HepG2 (cell line): ENCODE data around the gene RECQL. TPM values are rescaled to one million over a fixed set of nuclear protein-coding genes. Genes with fewer than 3 reads are reported as not detected.

Experiments
- ATF7 ChIP-seq, 2 experiments: fragments of 450-650 bp in 1 of 2; sonication (generic) in 1 of 2; formaldehyde crosslinking in 1 of 2; IDR thresholded peaks; 2 replicates each; pipeline versions ENCODE4 v1.4.0 to v1.6.1; 2016 to 2020; ENCODE audit warnings: antibody characterized with exemption in 1 of 2, mild to moderate bottlenecking in 1 of 2, missing genetic modification reagents in 1 of 2
- ELF1 ChIP-seq: sonication (generic); formaldehyde crosslinking; IDR thresholded peaks from 2 replicates; pipeline ENCODE4 v1.4.0; 2020; ENCODE audit warnings: missing genetic modification reagents
- FOXM1 ChIP-seq: sonication (generic); formaldehyde crosslinking; IDR thresholded peaks from 2 replicates; pipeline ENCODE4 v1.5.0; 2020; ENCODE audit warnings: missing genetic modification reagents
- HMGXB4 ChIP-seq, 2 experiments: sonication (generic) in 1 of 2; formaldehyde crosslinking in 1 of 2; IDR thresholded peaks; 2 replicates each; pipeline versions ENCODE4 v1.4.0 to v1.6.1; 2018 to 2020; ENCODE audit warnings: missing genetic modification reagents in 2 of 2, borderline replicate concordance in 1 of 2, low read depth in 1 of 2, mild to moderate bottlenecking in 1 of 2, missing biosample characterization in 1 of 2
- KDM2A ChIP-seq: sonication (generic); formaldehyde crosslinking; IDR thresholded peaks from 2 replicates; pipeline ENCODE4 v1.4.0; 2020; ENCODE audit warnings: low read depth, missing genetic modification reagents, borderline replicate concordance
- NAIF1 ChIP-seq: sonication (generic); formaldehyde crosslinking; IDR thresholded peaks from 2 replicates; pipeline ENCODE4 v1.5.0; 2020; ENCODE audit warnings: mild to moderate bottlenecking, missing genetic modification reagents, borderline replicate concordance
- POLR2A ChIP-seq, 2 experiments: IDR thresholded peaks; 2 replicates each; pipeline ENCODE4 v1.6.1; 2011; ENCODE audit warnings: low read depth in 2 of 2, low read length in 2 of 2, mild to moderate bottlenecking in 1 of 2, moderate library complexity in 1 of 2; ENCODE audit not compliant: insufficient read depth in 1 of 2
- PPARG ChIP-seq: conservative IDR thresholded peaks from 2 replicates; pipeline ENCODE4 v1.6.1; 2016; ENCODE audit warnings: missing biosample characterization, missing genetic modification reagents
- TMF1 ChIP-seq: sonication (generic); formaldehyde crosslinking; IDR thresholded peaks from 2 replicates; pipeline ENCODE4 v1.8.1; 2022; ENCODE audit warnings: low read depth, missing genetic modification reagents
- ZNF44 ChIP-seq: sonication (generic); formaldehyde crosslinking; IDR thresholded peaks from 2 replicates; pipeline ENCODE4 v1.5.1; 2020; ENCODE audit warnings: mild to moderate bottlenecking, missing genetic modification reagents
- ZNF629 ChIP-seq: sonication (generic); formaldehyde crosslinking; conservative IDR thresholded peaks from 2 replicates; pipeline ENCODE4 v1.5.0; 2020; ENCODE audit warnings: missing genetic modification reagents
- ZNF709 ChIP-seq: sonication (generic); formaldehyde crosslinking; IDR thresholded peaks from 2 replicates; pipeline ENCODE4 v1.5.0; 2020; ENCODE audit warnings: mild to moderate bottlenecking, missing genetic modification reagents
- ZSCAN30 ChIP-seq: sonication (generic); formaldehyde crosslinking; IDR thresholded peaks from 2 replicates; pipeline ENCODE4 v1.5.0; 2020; ENCODE audit warnings: mild to moderate bottlenecking, missing genetic modification reagents
- polyA plus RNA-seq, 8 experiments: library from polyadenylated mRNA; depleted of rRNA in 3 of 8; stranded (reverse) in 7 of 8; unstranded in 1 of 8; fragments of >200 nt; fragmentation: Illumina TruSeq in 4 of 8; extraction: Trizol in 4 of 8; gene quantifications; 2 replicates each; pipeline versions ENCODE4 v1.2.1 to v1.2.3, GENCODE V29; 2011 to 2016; ENCODE audit warnings: low read depth in 4 of 8, missing spikeins in 1 of 8, mixed read lengths in 1 of 8; ENCODE audit not compliant: insufficient read depth in 1 of 8
- total RNA-seq, 5 experiments: library from RNA; depleted of rRNA; stranded (reverse); fragments of >200 nt; fragmentation: Illumina TruSeq; extraction: Trizol; gene quantifications; 2 replicates each; pipeline ENCODE4 v1.2.3, GENCODE V29; 2016; ENCODE audit warnings: low read depth in 1 of 5
- TF ChIP-seq, protein P1 (sequence below): sonication (generic); formaldehyde crosslinking; IDR thresholded peaks from 2 replicates; pipeline ENCODE4 v1.4.0; 2020; ENCODE audit warnings: missing genetic modification reagents
- TF ChIP-seq, protein P2 (sequence below): sonication (generic); formaldehyde crosslinking; IDR thresholded peaks from 2 replicates; pipeline ENCODE4 v1.4.0; 2020; ENCODE audit warnings: missing genetic modification reagents
- TF ChIP-seq, protein P3 (sequence below): sonication (generic); formaldehyde crosslinking; IDR thresholded peaks from 2 replicates; pipeline ENCODE4 v1.8.1; 2023; ENCODE audit warnings: mild to moderate bottlenecking, moderate library complexity, missing genetic modification reagents

Gene RECQL
- total and polyA plus RNA-seq, 2 of the 13 experiments (the other 11 are each of a cell fraction or from before 2014, with no cell fraction given) = 7.2 to 41.5 TPM

- TF ChIP-seq, protein P1, sequence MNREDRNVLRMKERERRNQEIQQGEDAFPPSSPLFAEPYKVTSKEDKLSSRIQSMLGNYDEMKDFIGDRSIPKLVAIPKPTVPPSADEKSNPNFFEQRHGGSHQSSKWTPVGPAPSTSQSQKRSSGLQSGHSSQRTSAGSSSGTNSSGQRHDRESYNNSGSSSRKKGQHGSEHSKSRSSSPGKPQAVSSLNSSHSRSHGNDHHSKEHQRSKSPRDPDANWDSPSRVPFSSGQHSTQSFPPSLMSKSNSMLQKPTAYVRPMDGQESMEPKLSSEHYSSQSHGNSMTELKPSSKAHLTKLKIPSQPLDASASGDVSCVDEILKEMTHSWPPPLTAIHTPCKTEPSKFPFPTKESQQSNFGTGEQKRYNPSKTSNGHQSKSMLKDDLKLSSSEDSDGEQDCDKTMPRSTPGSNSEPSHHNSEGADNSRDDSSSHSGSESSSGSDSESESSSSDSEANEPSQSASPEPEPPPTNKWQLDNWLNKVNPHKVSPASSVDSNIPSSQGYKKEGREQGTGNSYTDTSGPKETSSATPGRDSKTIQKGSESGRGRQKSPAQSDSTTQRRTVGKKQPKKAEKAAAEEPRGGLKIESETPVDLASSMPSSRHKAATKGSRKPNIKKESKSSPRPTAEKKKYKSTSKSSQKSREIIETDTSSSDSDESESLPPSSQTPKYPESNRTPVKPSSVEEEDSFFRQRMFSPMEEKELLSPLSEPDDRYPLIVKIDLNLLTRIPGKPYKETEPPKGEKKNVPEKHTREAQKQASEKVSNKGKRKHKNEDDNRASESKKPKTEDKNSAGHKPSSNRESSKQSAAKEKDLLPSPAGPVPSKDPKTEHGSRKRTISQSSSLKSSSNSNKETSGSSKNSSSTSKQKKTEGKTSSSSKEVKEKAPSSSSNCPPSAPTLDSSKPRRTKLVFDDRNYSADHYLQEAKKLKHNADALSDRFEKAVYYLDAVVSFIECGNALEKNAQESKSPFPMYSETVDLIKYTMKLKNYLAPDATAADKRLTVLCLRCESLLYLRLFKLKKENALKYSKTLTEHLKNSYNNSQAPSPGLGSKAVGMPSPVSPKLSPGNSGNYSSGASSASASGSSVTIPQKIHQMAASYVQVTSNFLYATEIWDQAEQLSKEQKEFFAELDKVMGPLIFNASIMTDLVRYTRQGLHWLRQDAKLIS = no peak
- TF ChIP-seq, protein P2, sequence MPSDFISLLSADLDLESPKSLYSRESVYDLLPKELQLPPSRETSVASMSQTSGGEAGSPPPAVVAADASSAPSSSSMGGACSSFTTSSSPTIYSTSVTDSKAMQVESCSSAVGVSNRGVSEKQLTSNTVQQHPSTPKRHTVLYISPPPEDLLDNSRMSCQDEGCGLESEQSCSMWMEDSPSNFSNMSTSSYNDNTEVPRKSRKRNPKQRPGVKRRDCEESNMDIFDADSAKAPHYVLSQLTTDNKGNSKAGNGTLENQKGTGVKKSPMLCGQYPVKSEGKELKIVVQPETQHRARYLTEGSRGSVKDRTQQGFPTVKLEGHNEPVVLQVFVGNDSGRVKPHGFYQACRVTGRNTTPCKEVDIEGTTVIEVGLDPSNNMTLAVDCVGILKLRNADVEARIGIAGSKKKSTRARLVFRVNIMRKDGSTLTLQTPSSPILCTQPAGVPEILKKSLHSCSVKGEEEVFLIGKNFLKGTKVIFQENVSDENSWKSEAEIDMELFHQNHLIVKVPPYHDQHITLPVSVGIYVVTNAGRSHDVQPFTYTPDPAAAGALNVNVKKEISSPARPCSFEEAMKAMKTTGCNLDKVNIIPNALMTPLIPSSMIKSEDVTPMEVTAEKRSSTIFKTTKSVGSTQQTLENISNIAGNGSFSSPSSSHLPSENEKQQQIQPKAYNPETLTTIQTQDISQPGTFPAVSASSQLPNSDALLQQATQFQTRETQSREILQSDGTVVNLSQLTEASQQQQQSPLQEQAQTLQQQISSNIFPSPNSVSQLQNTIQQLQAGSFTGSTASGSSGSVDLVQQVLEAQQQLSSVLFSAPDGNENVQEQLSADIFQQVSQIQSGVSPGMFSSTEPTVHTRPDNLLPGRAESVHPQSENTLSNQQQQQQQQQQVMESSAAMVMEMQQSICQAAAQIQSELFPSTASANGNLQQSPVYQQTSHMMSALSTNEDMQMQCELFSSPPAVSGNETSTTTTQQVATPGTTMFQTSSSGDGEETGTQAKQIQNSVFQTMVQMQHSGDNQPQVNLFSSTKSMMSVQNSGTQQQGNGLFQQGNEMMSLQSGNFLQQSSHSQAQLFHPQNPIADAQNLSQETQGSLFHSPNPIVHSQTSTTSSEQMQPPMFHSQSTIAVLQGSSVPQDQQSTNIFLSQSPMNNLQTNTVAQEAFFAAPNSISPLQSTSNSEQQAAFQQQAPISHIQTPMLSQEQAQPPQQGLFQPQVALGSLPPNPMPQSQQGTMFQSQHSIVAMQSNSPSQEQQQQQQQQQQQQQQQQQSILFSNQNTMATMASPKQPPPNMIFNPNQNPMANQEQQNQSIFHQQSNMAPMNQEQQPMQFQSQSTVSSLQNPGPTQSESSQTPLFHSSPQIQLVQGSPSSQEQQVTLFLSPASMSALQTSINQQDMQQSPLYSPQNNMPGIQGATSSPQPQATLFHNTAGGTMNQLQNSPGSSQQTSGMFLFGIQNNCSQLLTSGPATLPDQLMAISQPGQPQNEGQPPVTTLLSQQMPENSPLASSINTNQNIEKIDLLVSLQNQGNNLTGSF (CRISPR knock-in tag) = no peak
- TF ChIP-seq FOXM1 (CRISPR knock-in tag) (no peak), ZSCAN30 (CRISPR knock-in tag) (no peak), ATF7 (IDR thresholded peaks at IDR 0.05) (no peak), ATF7 (CRISPR knock-in tag; IDR thresholded peaks at IDR 0.05) (no peak), TMF1 (CRISPR knock-in tag) (no peak), ZNF709 (CRISPR knock-in tag) (no peak), PPARG (no peak), ZNF44 (0 out of 2 replicates have a peak, but pooled peaks have one; percentile 26), ELF1 (CRISPR knock-in tag) (peak; percentile 98), KDM2A (CRISPR knock-in tag) (peak; percentile 77), NAIF1 (no peak), POLR2A (IDR thresholded peaks at IDR 0.05; ENCODE audit: insufficient read depth in 1 of 2, low read depth in 2 of 2, low read length in 2 of 2) (peak; percentile 48 to 92), HMGXB4 (CRISPR knock-in tag; IDR thresholded peaks at IDR 0.05; ENCODE audit: borderline replicate concordance in 1 of 2, low read depth in 1 of 2) (peak; percentile 42 to 55; a peak in 2 of 4 replicates), ZNF629 (CRISPR knock-in tag) (0 out of 2 replicates have a peak, but pooled peaks have one; percentile 5)
- TF ChIP-seq, protein P3, sequence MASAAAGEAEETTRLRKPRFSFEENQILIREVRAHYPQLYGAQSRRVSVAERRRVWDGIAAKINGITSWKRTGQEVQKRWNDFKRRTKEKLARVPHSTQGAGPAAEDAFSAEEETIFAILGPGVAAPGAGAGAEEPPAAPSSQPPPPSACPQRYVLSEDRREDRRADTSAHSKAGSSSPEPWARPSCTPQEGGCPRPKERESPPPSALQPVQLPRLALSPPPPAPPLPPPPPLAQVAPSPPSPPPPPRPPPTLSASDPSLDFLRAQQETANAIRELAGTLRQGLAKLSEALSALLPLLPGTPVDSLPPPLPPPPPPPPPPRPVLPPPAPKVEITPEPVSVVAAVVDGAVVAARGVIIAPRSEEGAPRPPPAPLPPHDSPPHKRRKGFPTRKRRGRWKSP (CRISPR knock-in tag) = no peak; the same call in 1 of the 2 replicates
Observed at GRCh38 chr12:21501258-21502163, at the start of gene RECQL, which contains the start of gene GOLT1B (continued).
